ENCODE results near the gene NKPD1.

The NKPD1 gene

GRCh38 chr19:45118106-45118505 lies 42.7 kb downstream of the NKPD1 start:
- no peak for DNase-seq (ENCODE audit: low read depth, low spot score)

DNA sequence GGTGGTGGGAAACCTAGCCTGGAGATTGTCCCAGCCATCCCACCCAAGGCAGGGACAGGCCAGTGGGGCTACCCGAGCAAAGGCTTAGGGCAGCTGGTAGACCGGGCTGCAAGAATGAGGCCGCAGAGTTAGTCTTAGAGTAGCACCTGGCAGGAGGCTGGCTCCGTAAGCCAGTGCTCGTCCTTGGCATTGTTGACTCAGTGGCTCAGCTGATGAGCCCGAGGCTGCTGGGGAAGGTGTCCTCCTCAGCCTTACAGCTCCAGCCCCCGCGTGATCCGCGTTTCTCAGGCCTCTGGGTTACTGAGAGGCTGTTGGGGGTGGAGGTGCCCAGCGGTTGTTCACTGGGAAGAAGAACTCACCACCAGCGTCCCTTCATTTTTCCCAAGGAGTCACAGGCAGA lies 43.1 kb downstream of the NKPD1 start:
- DNase-seq (ENCODE audit: low read depth, low spot score), result no peak

GRCh38 chr19:45117167-45117594 lies 43.6 kb downstream of the NKPD1 start:
- DNase-seq (ENCODE audit: low read depth, low spot score), result peak; percentile 48

DNA sequence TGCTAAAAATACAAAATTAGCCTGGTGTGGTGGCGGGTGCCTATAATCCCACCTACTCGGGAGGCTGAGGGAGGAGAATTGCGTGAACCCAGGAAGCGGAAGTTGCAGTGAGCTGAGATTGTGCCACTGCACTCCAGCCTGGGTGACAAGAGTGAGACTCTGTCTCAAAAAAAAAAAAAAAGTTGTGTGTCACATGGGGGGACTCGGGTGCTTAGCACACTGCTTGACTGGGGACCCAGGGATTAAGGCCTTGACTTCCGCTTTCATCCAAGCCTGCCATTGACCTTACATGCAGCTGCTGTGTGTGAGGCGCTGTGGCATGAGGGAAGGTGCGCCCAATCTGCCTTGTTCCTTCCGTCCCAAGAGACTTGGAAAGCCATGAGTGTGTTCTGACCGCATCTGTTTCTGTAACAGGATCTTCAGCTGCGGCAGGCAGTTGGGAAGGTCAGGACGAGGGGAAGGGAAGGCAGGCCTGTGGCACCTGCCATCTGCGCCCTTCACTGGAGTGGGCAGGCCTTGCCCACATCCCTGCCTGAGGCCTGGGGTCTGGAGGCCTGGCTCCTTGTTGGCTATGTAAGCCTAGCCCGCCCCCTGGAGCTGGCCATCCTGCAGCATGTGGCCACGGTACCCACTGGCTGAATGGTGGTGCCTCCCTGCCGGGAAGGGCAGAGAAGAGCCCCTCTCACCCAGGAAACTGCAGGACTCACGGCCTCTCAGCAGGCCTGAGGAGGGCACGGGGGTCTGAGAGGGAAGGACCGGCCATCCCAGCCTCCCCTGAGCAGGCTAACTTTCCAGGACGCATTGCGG lies 44.8 kb downstream of the NKPD1 start:
- DNase-seq (ENCODE audit: low read depth, low spot score), result no peak

DNA sequence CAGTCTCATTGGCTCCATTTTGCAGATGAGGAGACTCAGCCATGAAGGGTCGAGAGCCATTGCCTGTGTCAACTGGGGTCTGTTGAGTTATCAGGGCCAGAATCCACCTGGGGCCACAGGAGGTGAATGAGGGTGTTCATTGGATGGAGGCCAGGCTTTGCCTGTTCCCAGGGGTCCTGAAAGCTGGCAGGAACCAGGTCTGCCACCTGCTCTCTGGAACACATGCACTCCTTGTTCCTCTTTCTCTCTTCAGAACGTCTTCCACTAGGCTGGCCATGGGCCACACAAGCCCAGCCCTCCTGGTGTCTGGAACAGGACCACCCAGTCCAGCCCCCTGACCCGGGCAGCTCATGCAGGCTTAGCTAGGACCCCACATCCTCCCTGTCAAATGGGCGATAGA lies 46.7 kb downstream of the NKPD1 start:
- DNase-seq (ENCODE audit: low read depth, low spot score), result no peak

DNA sequence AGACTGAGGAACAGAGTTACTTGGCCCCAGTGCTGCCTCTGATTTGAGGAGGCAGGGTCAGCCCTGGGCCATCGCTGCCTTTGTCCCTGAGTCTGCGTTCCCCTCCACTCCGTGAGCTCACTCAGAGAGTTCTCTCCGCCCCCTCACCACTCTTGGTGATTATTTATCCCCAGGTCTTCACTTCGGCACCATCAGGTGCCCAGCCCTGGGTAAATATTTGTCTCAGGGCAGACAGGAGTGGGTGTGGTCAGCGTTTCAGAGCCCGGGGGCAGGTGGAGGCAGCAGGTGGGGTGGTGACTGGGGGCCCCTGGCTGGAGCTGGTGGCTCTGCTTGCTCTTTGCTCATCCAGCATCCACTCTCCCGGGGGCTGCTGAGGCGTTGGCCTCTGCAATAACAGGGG lies 47.2 kb downstream of the NKPD1 start:
- no peak for DNase-seq (ENCODE audit: low read depth, low spot score)

GRCh38 chr19:45112111-45112827 lies 48.5 kb downstream of the NKPD1 start:
- DNase-seq (ENCODE audit: low read depth, low spot score), result no peak

Data from astrocyte of the hippocampus (primary cell).